ENCODE data around the gene SCARB2. TPM values are rescaled to one million over a fixed set of nuclear protein-coding genes. Genes with fewer than 3 reads are reported as not detected.

The SCARB2 gene
- polyA plus RNA-seq, 4 donors: 27.7 to 247 (median 47.9) TPM

DNA sequence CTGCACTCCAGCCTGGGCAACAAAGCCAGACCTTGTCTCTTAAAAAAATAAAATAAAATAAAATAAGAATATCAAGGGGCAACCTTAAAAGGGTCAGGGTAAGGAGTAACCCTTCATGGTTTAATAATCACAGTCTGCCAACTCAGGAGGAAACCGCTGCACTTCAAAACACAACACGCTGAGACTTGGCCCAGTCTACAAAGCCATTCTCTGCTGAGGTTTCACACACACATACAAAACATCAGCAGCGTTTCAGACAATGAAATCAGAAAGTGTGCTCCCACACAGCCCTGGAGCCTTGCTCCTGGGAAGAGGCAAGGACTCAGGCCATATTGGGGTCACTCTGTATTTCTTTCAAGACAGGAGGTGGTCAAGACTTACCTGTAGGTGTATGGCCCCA, 18.3 kb downstream of the SCARB2 start:
- H3K4me1 ChIP-seq (ENCODE audit: control insufficient read depth in 3 of 3, insufficient read depth in 2 of 3, low read depth in 1 of 3, low read length in 2 of 3): peaks cover 25 to 42% (median 41%) of the 10 kb centered on the region in 3 donors
- WGBS, 3 donors: 78 to 91% (median 81%) methylated on average over 3 of the region's 3 CpGs
- peaks cover 4 to 52% (median 6%) of the 10 kb centered on the region in 3 donors for H3K36me3 ChIP-seq (ENCODE audit: control insufficient read depth in 3 of 3, insufficient read depth in 2 of 3, low read depth in 1 of 3, low read length in 3 of 3)
- no peaks in the 10 kb centered on the region for H3K27me3 ChIP-seq (ENCODE audit: control insufficient read depth in 3 of 3, insufficient read depth in 3 of 3, low read length in 3 of 3)
- FAIRE-seq: no peak
- DNase-seq: no peak
- peaks cover 0 to 5% of the 10 kb centered on the region in 2 donors for H3K9me3 ChIP-seq (ENCODE audit: control insufficient read depth in 2 of 2, insufficient read depth in 1 of 2, low read depth in 1 of 2, low read length in 1 of 2)
- peak overlapping the region in 1 of 3 donors; percentile 69 for H3K27ac ChIP-seq (ENCODE audit: low read depth in 1 of 3, low read length in 2 of 3)
- no peak overlapping the region for H3K4me3 ChIP-seq (ENCODE audit: low read depth in 1 of 3, low read length in 3 of 3)

DNA sequence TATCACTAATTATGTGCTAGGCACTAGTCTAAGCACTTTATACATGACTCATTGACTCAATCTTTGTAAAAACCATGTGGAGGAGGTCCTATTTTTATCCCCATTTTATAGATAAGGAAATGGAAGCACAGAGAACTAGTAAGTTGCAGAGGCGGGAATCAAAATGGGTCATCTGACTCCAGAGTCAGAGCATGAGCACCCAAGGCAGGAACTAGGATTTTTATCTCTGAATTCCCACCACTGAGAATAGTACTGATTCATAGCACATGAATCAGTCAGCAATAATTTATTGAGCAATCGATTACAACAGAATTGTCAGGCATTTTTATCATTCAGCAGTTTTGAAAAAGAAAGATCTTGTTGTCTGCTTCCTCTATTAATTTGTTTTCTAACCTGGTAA, 19.3 kb downstream of the SCARB2 start:
- no peak for FAIRE-seq
- 39 to 77% (median 44%) methylated on average over 2 of the region's 2 CpGs for WGBS, 3 donors
- Histone ChIP-seq H3K36me3 (ENCODE audit: control insufficient read depth in 3 of 3, insufficient read depth in 2 of 3, low read depth in 1 of 3, low read length in 3 of 3) (peaks cover 4 to 53% (median 6%) of the 10 kb centered on the region in 3 donors), H3K27ac (ENCODE audit: low read depth in 1 of 3, low read length in 2 of 3) (peak overlapping the region in 1 of 3 donors; percentile 69), H3K9me3 (ENCODE audit: control insufficient read depth in 2 of 2, insufficient read depth in 1 of 2, low read depth in 1 of 2, low read length in 1 of 2) (peaks cover 0 to 5% of the 10 kb centered on the region in 2 donors), H3K4me3 (ENCODE audit: low read depth in 1 of 3, low read length in 3 of 3) (no peak overlapping the region), H3K27me3 (ENCODE audit: control insufficient read depth in 3 of 3, insufficient read depth in 3 of 3, low read length in 3 of 3) (no peaks in the 10 kb centered on the region), H3K4me1 (ENCODE audit: control insufficient read depth in 3 of 3, insufficient read depth in 2 of 3, low read depth in 1 of 3, low read length in 2 of 3) (peaks cover 19 to 33% (median 32%) of the 10 kb centered on the region in 3 donors)
- DNase-seq: peak in 1 of 2 donors; percentile 78

DNA sequence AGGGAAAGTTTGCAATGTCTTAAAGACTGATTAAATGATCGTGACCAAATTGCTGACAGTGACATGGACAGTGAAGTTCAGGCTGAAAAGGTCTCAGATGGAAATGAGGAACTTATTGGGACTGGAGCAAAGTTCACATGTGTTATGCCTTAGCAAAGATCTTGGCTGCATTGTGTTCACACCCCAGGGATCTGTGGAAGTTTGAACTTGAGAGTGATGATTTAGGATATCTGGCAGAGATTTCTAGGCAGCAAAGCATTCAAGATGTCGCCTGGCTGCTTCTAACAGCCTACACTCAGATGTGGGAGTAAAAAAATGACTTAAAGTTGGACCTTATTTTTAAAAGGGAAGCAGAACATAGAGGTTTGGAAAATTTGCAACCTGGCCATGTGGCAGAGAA, 21.4 kb downstream of the SCARB2 start:
- H3K4me3 ChIP-seq (ENCODE audit: low read depth in 1 of 3, low read length in 3 of 3): no peak overlapping the region
- no peak overlapping the region for H3K27ac ChIP-seq (ENCODE audit: low read depth in 1 of 3, low read length in 2 of 3)
- FAIRE-seq (no peak), DNase-seq (peak in 1 of 2 donors; percentile 35)
- 90 to 95% (median 91%) methylated on average over 2 of the region's 2 CpGs for WGBS, 3 donors
- H3K9me3 ChIP-seq (ENCODE audit: control insufficient read depth in 2 of 2, insufficient read depth in 1 of 2, low read depth in 1 of 2, low read length in 1 of 2): peaks cover 0 to 5% of the 10 kb centered on the region in 2 donors
- peaks cover 4 to 58% (median 6%) of the 10 kb centered on the region in 3 donors for H3K36me3 ChIP-seq (ENCODE audit: control insufficient read depth in 3 of 3, insufficient read depth in 2 of 3, low read depth in 1 of 3, low read length in 3 of 3)
- peaks cover 11 to 24% (median 12%) of the 10 kb centered on the region in 3 donors for H3K4me1 ChIP-seq (ENCODE audit: control insufficient read depth in 3 of 3, insufficient read depth in 2 of 3, low read depth in 1 of 3, low read length in 2 of 3)
- no peaks in the 10 kb centered on the region for H3K27me3 ChIP-seq (ENCODE audit: control insufficient read depth in 3 of 3, insufficient read depth in 3 of 3, low read length in 3 of 3)

DNA sequence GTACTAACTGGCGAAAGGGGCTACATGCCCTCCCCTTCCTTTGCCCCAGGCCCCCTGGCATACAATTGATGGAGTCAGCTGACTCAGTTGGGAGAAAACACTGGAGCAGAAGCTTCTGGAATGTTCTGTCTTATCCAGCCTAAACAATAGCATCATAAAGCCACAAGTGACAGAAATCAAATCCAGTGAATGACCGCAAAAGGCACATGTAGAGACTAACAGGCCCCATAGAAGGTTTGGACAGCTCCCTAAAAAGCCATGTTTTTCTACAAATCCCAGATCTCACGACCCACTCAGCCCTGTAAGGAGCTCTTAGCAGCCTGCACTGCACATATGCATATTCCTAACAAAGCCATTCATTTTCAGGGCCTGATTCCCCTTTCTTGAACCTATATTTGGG, 25.1 kb downstream of the SCARB2 start:
- Histone ChIP-seq H3K4me1 (ENCODE audit: control insufficient read depth in 3 of 3, insufficient read depth in 2 of 3, low read depth in 1 of 3, low read length in 2 of 3) (peaks cover 5 to 10% (median 6%) of the 10 kb centered on the region in 3 donors), H3K4me3 (ENCODE audit: low read depth in 1 of 3, low read length in 3 of 3) (no peak overlapping the region), H3K9me3 (ENCODE audit: control insufficient read depth in 2 of 2, insufficient read depth in 1 of 2, low read depth in 1 of 2, low read length in 1 of 2) (peaks cover 0 to 5% of the 10 kb centered on the region in 2 donors), H3K36me3 (ENCODE audit: control insufficient read depth in 3 of 3, insufficient read depth in 2 of 3, low read depth in 1 of 3, low read length in 3 of 3) (peaks cover 2 to 46% (median 4%) of the 10 kb centered on the region in 3 donors), H3K27me3 (ENCODE audit: control insufficient read depth in 3 of 3, insufficient read depth in 3 of 3, low read length in 3 of 3) (no peaks in the 10 kb centered on the region), H3K27ac (ENCODE audit: low read depth in 1 of 3, low read length in 2 of 3) (no peak overlapping the region)
- FAIRE-seq (no peak), DNase-seq (no peak)
- WGBS, 3 donors: 75 to 95% (median 80%) methylated on average over 3 of the region's 3 CpGs

DNA sequence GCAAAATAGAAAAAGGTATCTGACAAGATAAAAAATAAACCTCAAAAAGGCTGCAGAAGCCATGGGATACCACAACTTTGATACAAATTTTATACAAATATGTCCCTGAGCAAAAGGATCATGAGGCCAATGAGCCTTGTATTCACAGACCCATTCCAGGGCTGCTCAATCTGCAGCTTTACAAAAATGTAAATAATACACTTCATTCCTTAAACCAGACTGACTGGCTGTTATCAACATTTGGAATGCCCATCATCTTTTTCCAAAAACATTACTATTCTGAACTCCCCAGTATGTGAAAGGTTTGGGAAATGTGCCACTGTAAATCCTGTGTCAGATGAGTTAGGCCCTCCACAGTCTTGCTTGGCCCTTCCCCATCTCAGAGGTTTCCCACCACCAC, 25.5 kb downstream of the SCARB2 start:
- FAIRE-seq (no peak), DNase-seq (no peak)
- H3K9me3 ChIP-seq (ENCODE audit: control insufficient read depth in 2 of 2, insufficient read depth in 1 of 2, low read depth in 1 of 2, low read length in 1 of 2): peaks cover 0 to 5% of the 10 kb centered on the region in 2 donors
- no peaks in the 10 kb centered on the region for H3K27me3 ChIP-seq (ENCODE audit: control insufficient read depth in 3 of 3, insufficient read depth in 3 of 3, low read length in 3 of 3)
- H3K4me3 ChIP-seq (ENCODE audit: low read depth in 1 of 3, low read length in 3 of 3): no peak overlapping the region
- H3K4me1 ChIP-seq (ENCODE audit: control insufficient read depth in 3 of 3, insufficient read depth in 2 of 3, low read depth in 1 of 3, low read length in 2 of 3): peaks cover 3 to 8% (median 5%) of the 10 kb centered on the region in 3 donors
- H3K27ac ChIP-seq (ENCODE audit: low read depth in 1 of 3, low read length in 2 of 3): no peak overlapping the region
- peaks cover under 1 to 46% (median 2%) of the 10 kb centered on the region in 3 donors for H3K36me3 ChIP-seq (ENCODE audit: control insufficient read depth in 3 of 3, insufficient read depth in 2 of 3, low read depth in 1 of 3, low read length in 3 of 3)

DNA sequence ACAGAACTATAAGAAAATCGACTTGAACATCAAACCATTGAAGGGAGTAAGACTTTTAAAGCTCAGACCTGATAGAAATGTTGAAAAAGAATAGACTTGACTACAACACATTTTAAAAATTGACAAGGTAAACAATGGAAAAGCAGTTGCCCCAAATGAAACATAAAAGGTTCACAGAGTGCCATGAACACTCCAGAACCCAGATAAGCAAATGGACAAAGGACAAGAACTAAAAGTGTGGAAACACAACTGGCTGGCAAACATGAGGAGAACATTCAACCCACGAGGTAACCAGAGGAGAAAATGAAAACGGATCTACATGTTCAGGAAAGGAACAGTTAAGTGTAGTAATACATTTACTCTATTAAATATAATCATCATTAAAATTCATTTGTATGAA, 26.5 kb downstream of the SCARB2 start:
- peaks cover under 1 to 5% (median 4%) of the 10 kb centered on the region in 3 donors for H3K4me1 ChIP-seq (ENCODE audit: control insufficient read depth in 3 of 3, insufficient read depth in 2 of 3, low read depth in 1 of 3, low read length in 2 of 3)
- DNase-seq: no peak
- no peaks in the 10 kb centered on the region for H3K27me3 ChIP-seq (ENCODE audit: control insufficient read depth in 3 of 3, insufficient read depth in 3 of 3, low read length in 3 of 3)
- no peak overlapping the region for H3K27ac ChIP-seq (ENCODE audit: low read depth in 1 of 3, low read length in 2 of 3)
- WGBS, 3 donors: 25 to 42% (median 37%) methylated on average over 3 of the region's 3 CpGs
- H3K9me3 ChIP-seq (ENCODE audit: control insufficient read depth in 2 of 2, insufficient read depth in 1 of 2, low read depth in 1 of 2, low read length in 1 of 2): no peaks in the 10 kb centered on the region
- FAIRE-seq: no peak
- H3K36me3 ChIP-seq (ENCODE audit: control insufficient read depth in 3 of 3, insufficient read depth in 2 of 3, low read depth in 1 of 3, low read length in 3 of 3): peaks cover 0 to 36% (median 2%) of the 10 kb centered on the region in 3 donors
- no peak overlapping the region for H3K4me3 ChIP-seq (ENCODE audit: low read depth in 1 of 3, low read length in 3 of 3)

DNA sequence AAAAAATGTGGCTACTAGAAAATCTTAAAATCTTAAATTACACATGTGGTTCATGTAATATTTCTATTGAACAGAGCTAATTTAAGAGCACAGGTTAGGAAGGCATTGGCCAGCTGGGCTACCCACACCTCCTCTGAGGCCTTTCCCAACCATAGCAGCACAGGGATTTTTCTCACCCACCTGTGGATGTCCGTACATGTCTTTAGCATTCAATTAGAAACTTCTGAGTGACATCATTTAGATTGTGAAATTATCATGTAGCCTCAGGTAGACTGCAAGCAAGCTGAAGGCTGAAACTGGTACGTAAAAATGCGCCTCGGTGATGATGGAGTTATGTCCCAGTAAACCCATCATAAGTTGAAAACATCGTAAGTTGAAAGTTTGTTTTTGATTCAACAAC, 31.2 kb downstream of the SCARB2 start:
- FAIRE-seq (no peak), DNase-seq (no peak)
- Histone ChIP-seq H3K36me3 (ENCODE audit: control insufficient read depth in 3 of 3, insufficient read depth in 2 of 3, low read depth in 1 of 3, low read length in 3 of 3) (peaks cover 0 to 34% (median 0%) of the 10 kb centered on the region in 3 donors), H3K4me3 (ENCODE audit: low read depth in 1 of 3, low read length in 3 of 3) (no peak overlapping the region), H3K9me3 (ENCODE audit: control insufficient read depth in 2 of 2, insufficient read depth in 1 of 2, low read depth in 1 of 2, low read length in 1 of 2) (no peaks in the 10 kb centered on the region), H3K4me1 (ENCODE audit: control insufficient read depth in 3 of 3, insufficient read depth in 2 of 3, low read depth in 1 of 3, low read length in 2 of 3) (peaks cover 0 to 8% (median 0%) of the 10 kb centered on the region in 3 donors), H3K27me3 (ENCODE audit: control insufficient read depth in 3 of 3, insufficient read depth in 3 of 3, low read length in 3 of 3) (no peaks in the 10 kb centered on the region), H3K27ac (ENCODE audit: low read depth in 1 of 3, low read length in 2 of 3) (no peak overlapping the region)
- WGBS, 3 donors: 93 to 94% (median 94%) methylated on average over 5 of the region's 5 CpGs

DNA sequence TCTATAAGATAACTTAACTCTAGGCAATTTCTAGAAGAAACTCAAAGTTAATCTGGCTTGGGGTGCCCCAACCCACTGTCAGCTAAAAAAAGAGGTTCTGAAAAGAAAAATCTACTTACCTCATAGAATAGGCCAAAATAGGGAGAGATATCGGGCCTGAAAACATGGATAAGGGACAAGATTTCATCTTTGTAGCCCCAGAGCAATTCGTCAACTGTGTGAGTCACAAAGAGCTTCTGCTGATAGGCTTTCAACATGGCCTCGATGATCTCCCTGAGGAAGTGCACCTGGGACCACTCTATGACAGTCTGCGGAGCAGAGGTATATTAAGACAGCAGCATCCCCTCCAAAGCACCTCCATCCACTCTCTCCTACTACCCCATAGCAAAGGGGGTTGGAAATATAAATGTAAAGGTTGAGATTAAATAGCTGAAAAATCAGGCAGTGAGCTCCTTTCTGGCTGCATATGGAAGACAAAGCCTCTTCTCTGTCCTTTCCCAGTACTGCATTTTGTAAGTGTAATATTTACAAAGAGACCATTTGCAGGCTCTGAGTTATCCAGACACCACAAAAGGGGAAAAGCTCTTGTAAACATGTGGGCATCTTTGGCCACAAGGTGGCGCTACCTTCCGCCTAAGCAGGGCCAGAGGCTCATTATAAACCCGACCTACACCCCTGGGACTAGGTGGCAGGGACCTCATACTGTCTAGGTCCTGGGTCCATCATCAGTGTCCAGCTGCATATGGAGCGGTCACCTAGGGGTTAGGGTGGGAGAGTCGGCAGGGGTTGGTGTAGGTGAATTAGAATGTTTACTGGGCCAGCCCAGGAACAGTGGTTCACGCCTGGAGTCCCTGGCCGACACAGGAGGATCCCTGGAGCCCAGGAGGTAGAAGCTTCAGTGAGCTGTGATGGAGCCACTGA, 34.0 kb downstream of the SCARB2 start:
- Histone ChIP-seq H3K27ac (ENCODE audit: low read depth in 1 of 3, low read length in 2 of 3) (no peak overlapping the region), H3K9me3 (ENCODE audit: control insufficient read depth in 2 of 2, insufficient read depth in 1 of 2, low read depth in 1 of 2, low read length in 1 of 2) (no peaks in the 10 kb centered on the region), H3K4me3 (ENCODE audit: low read depth in 1 of 3, low read length in 3 of 3) (no peak overlapping the region), H3K36me3 (ENCODE audit: control insufficient read depth in 3 of 3, insufficient read depth in 2 of 3, low read depth in 1 of 3, low read length in 3 of 3) (peaks cover 2 to 31% (median 3%) of the 10 kb centered on the region in 3 donors), H3K4me1 (ENCODE audit: control insufficient read depth in 3 of 3, insufficient read depth in 2 of 3, low read depth in 1 of 3, low read length in 2 of 3) (peaks cover 0 to 4% (median 0%) of the 10 kb centered on the region in 3 donors), H3K27me3 (ENCODE audit: control insufficient read depth in 3 of 3, insufficient read depth in 3 of 3, low read length in 3 of 3) (no peaks in the 10 kb centered on the region)
- FAIRE-seq (no peak), DNase-seq (peak; percentile 83 to 93)
- WGBS, 3 donors: 47 to 58% (median 52%) methylated on average over 11 of the region's 11 CpGs

Measured in small intestine (tissue), 7 donors.